Raji (cell line): ENCODE data around the gene BABAM2.

ENCODE experiments used
- POLR2A ChIP-seq: IDR thresholded peaks from 2 replicates; pipeline ENCODE4 v1.6.1; 2011; ENCODE audit warnings: low read depth, low read length, control low read depth; ENCODE audit not compliant: insufficient read depth

Gene BABAM2

DNA sequence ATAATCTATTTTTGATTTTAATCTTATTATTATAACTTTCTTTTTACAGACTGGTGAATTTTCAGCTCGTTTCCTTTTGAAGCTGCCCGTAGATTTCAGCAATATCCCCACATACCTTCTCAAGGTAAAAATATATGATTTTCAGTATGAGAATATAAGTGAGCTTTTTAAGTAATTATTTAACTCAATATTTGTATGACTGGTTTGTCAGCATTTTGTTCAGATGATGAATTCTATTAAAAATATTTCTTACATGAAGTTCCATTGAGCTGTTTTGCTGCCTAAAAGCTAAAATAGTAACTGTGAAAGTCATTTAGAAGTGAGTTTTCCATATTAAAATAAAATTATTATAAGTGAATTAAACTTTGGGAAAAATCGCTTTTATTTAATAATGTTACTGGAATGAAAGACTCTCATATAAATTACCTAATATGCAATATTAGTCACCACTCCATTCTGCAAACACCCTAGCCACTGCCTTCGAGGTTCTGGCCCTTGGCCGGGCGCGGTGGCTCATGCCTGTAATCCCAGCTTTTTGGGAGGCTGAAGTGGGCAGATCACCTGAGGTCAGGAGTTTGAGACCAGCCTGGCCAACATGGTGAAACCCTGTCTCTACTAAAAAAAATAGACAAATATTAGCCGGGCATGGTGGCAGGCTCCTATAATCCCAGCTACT is 155.3 kb downstream of the BABAM2 start:
- no peak for TF ChIP-seq POLR2A

DNA sequence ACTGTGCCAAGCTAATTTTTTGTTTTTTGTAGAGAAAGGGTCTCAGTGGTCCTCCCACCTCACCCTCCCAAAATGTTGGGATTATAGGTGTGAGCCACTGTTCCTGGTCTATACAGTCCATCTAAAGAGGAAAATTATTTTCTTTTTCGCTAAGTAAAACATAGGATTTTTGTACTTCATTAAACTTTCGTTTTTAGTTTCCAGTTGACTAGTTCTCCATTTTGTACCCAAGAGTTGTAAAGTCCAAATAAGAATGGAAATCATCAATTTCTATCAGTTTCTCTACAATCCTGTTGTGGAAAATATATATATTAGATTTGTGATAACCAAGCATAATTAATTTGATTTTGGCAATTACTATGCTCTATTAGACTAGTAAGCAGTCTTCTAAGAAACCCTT is 156.4 kb downstream of the BABAM2 start:
- TF ChIP-seq POLR2A: no peak

- TF ChIP-seq POLR2A: no peak
These were observed 157.2 kb downstream of the BABAM2 start for GRCh38 chr2:28047681-28048080.

GRCh38 chr2:28048341-28048740 is 157.8 kb downstream of the BABAM2 start:
- TF ChIP-seq POLR2A: no peak

DNA sequence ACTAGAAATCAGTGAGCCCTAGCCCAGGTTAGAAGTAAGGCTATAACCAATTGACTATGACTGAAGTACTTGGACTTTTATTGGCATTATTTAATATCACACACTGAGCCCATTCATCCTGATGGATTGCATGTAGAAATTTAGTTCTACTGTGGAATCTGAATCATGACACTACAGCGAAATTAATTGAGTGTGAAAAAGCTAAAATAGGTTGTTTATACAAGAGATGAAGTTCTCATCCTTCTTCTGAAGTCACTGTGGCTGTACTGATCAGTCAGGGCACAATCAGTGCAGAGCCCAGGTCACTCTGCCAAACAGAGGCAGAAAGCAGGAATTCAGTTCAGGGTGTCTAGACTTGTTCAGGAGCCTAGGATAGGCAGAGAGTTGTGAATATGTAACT is 158.9 kb downstream of the BABAM2 start:
- no peak for TF ChIP-seq POLR2A

DNA sequence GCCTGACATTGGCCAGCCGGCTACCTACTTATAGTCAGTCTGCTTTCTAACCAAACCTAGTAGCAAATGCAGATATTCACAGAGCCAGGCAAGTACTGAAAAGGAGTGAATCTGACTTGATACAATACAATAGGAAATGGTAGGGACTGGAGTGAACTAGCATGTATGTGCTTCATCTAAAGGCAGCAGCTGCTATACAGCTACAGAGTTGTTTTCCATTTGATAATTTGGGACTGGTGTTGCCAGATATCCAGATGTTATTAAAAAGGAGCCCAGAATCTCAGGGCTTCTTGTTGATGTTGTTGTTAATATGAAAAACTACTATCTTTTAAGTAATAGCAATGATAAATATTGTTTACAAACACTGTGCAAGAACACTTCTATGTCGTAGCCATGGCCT is 159.4 kb downstream of the BABAM2 start:
- TF ChIP-seq POLR2A: no peak

DNA sequence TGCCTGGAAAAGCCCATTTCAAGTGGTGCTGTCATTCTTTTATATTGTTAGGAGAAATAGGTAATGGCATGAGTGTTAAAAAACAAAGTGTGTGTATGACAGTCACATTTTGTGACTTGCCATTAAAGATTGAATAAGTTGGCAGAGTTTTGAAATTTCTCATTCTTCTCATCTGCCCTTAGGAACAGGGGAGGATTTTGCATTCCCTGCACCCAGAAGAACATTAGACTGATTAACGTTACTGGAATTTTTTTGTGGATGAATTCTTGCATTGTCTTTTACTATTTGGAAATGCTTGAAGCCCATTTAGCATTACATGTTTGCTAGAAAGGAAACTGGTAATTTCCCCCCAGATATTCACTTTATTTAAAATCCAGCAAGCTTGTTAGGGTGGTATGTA is 162.2 kb downstream of the BABAM2 start:
- TF ChIP-seq POLR2A: no peak

GRCh38 chr2:28053597-28053996 is 163.1 kb downstream of the BABAM2 start:
- no peak for TF ChIP-seq POLR2A

GRCh38 chr2:28054916-28055315 is 164.4 kb downstream of the BABAM2 start:
- no peak for TF ChIP-seq POLR2A

DNA sequence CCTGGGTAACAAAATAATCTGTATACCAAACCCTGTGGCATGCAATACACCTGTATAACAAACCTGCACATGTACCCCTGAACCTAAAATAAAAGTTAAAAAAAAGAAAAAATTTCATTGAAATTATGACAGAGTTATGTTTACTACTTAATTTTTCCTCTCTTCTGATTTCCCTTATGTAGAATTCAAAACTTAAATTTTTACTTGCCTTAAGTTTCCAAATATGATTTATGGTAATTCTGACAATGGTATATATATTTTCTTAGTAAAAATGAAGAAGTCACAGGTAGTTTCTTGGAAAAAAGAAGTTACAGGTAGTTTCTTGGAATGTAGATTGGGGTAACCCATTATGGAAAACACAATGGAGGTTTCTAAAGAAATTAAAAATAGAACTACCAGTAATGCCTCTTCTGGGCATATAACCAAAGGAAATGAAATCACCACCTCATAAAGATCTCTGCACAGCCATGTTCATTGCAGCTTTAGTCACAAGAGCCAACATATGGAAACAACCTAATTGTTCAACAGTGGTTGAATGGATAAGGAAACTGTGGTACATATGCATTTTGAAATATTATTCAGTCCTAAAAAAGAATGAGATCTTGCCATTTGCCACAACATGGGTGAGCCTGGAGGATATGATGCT is 164.9 kb downstream of the BABAM2 start:
- no peak for TF ChIP-seq POLR2A

- no peak for TF ChIP-seq POLR2A
These were observed 168.3 kb downstream of the BABAM2 start for GRCh38 chr2:28058791-28059190.

- no peak for TF ChIP-seq POLR2A
These were observed 172.3 kb downstream of the BABAM2 start for GRCh38 chr2:28062867-28063266.

DNA sequence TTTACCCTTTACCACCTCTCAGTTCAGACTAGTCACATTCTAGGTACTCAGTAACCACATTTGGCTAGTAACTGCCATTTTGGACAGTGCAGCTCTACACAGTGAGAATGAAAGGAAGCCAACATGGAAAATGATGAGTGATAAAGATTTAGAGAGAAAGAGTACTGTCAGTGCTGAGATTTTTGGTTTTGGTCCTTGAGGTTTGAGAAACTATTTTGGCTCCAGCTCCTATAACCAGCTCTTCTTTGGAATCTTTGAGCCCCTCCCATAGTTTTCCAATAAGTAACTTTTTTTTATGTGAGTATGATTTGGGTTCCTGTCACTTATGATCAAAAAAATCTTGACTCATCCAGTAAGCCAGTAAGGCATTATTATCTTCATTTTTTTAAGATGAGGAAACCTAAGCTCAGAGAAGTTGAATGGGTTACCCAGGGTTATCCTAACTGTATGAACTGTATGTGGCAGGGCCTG is 173.0 kb downstream of the BABAM2 start:
- no peak for TF ChIP-seq POLR2A

DNA sequence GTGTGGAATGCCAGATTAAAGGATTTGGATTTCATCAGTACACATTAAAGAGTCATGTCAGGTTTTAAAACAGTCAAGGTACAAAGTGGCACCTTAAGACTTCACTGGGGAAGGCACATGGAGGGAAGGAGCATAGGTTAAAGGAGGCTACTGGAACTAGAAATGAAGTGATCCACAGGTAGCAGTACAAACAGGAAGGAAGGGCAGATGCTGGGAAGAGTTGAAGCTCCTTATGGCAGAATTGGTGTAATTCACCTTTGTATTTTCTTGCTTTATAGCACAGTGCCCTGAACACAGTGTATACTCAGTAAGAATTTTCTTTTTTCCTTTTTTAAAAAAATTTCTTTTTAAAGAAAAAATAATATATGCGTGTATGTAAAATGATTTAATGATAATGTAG is 177.1 kb downstream of the BABAM2 start:
- no peak for TF ChIP-seq POLR2A

DNA sequence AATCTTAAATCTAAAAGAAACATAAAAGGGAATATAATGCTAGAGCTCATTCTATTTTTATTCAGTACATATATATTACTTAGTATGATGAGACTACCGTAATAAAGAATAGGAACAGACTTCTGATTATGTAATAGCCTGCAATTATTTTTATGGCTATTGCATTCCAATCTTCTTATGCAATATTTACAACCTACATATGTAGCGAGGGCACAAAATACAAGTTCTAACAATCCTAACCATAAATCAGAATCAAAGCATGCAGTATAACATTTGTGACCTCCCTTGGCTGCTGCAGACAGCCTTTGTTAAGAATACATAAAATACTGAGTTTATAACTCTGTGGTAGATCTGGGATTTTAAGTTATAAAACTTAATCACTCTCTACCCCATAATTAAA is 177.6 kb downstream of the BABAM2 start:
- TF ChIP-seq POLR2A: no peak

- TF ChIP-seq POLR2A: no peak
These were observed 178.0 kb downstream of the BABAM2 start for GRCh38 chr2:28068527-28068926.

DNA sequence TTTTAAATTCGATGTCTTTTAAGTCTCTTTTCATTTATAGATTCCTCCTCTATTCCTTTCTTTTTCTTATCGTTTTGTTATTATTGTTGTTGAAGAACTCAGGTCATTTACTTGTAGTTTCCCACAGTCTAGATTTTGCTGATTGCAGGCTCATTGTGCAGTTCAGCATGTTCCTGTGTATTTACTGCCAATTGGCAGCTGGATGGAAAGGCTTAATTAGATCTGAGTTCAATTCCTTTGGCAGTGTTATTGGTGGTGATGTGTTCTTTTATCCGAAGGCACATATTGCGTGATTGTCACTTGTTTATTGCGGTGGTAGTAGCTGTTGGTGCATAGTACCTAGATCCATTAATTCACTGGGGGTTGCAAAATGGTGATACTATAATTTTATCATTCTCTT is 180.7 kb downstream of the BABAM2 start:
- no peak for TF ChIP-seq POLR2A
